Measurements from ENCODE around the gene SELENON. TPM values are rescaled to one million over a fixed set of nuclear protein-coding genes. Genes with fewer than 3 reads are reported as not detected.

The SELENON gene
- total RNA-seq, 1 experiment from 2014 or later = 40.6 TPM

GRCh38 chr1:25768999-25769398 lies 31.0 kb upstream of the SELENON start:
- no peak for TF ChIP-seq CTCF (IDR thresholded peaks at IDR 0.05; ENCODE audit: unreplicated experiment)
- intact Hi-C loops (cut with micrococcal nuclease; ENCODE audit: unreplicated experiment) = no loop called here
- CTCF ChIA-PET = no interaction called here
- Mint-ChIP-seq H3K9me3 (ENCODE audit: low read depth, unreplicated experiment) (no peaks in the 10 kb centered on the region), H3K4me3 (ENCODE audit: low read depth, unreplicated experiment) (no peak overlapping the region), H3K4me1 (ENCODE audit: low read depth, unreplicated experiment) (peaks cover 20% of the 10 kb centered on the region), H3K27ac (ENCODE audit: unreplicated experiment) (no peak overlapping the region), H3K36me3 (ENCODE audit: insufficient read depth, unreplicated experiment) (peaks cover 7% of the 10 kb centered on the region), H3K27me3 (ENCODE audit: unreplicated experiment) (peaks cover 47% of the 10 kb centered on the region)
- no TSS peak for BruUV-seq (replicated peaks)
- no peak for DNase-seq

- no peak for DNase-seq
- CTCF ChIA-PET = no interaction called here
- Mint-ChIP-seq H3K4me1 (ENCODE audit: low read depth, unreplicated experiment) (peaks cover 25% of the 10 kb centered on the region), H3K36me3 (ENCODE audit: insufficient read depth, unreplicated experiment) (peaks cover 7% of the 10 kb centered on the region), H3K27me3 (ENCODE audit: unreplicated experiment) (peaks cover 47% of the 10 kb centered on the region), H3K9me3 (ENCODE audit: low read depth, unreplicated experiment) (no peaks in the 10 kb centered on the region), H3K27ac (ENCODE audit: unreplicated experiment) (no peak overlapping the region), H3K4me3 (ENCODE audit: low read depth, unreplicated experiment) (no peak overlapping the region)
- no peak for TF ChIP-seq CTCF (IDR thresholded peaks at IDR 0.05; ENCODE audit: unreplicated experiment)
- no TSS peak for BruUV-seq (replicated peaks)
- intact Hi-C loops (cut with micrococcal nuclease; ENCODE audit: unreplicated experiment) = no loop called here
Observed at GRCh38 chr1:25769625-25770383, 30.2 kb upstream of the SELENON start.

- Mint-ChIP-seq H3K9me3 (ENCODE audit: low read depth, unreplicated experiment) (no peaks in the 10 kb centered on the region), H3K36me3 (ENCODE audit: insufficient read depth, unreplicated experiment) (peaks cover 7% of the 10 kb centered on the region), H3K4me3 (ENCODE audit: low read depth, unreplicated experiment) (no peak overlapping the region), H3K27ac (ENCODE audit: unreplicated experiment) (no peak overlapping the region), H3K4me1 (ENCODE audit: low read depth, unreplicated experiment) (peaks cover 33% of the 10 kb centered on the region), H3K27me3 (ENCODE audit: unreplicated experiment) (peaks cover 47% of the 10 kb centered on the region)
- TF ChIP-seq CTCF (IDR thresholded peaks at IDR 0.05; ENCODE audit: unreplicated experiment) = no peak
- BruUV-seq (replicated peaks) = no TSS peak
- intact Hi-C loops (cut with micrococcal nuclease; ENCODE audit: unreplicated experiment) = no loop called here
- no peak for DNase-seq
- CTCF ChIA-PET = no interaction called here
Observed at GRCh38 chr1:25770541-25771220, 29.3 kb upstream of the SELENON start.

- no peaks in the 10 kb centered on the region for H3K9me3 Mint-ChIP-seq (ENCODE audit: low read depth, unreplicated experiment)
- no TSS peak for BruUV-seq (replicated peaks)
- no peak for DNase-seq
- H3K27ac Mint-ChIP-seq (ENCODE audit: unreplicated experiment) = no peak overlapping the region
- CTCF ChIA-PET = no interaction called here
- peaks cover 7% of the 10 kb centered on the region for H3K36me3 Mint-ChIP-seq (ENCODE audit: insufficient read depth, unreplicated experiment)
- H3K4me1 Mint-ChIP-seq (ENCODE audit: low read depth, unreplicated experiment) = peaks cover 33% of the 10 kb centered on the region
- TF ChIP-seq CTCF (IDR thresholded peaks at IDR 0.05; ENCODE audit: unreplicated experiment) = no peak
- intact Hi-C loops (cut with micrococcal nuclease; ENCODE audit: unreplicated experiment) = no loop called here
- peaks cover 47% of the 10 kb centered on the region for H3K27me3 Mint-ChIP-seq (ENCODE audit: unreplicated experiment)
- H3K4me3 Mint-ChIP-seq (ENCODE audit: low read depth, unreplicated experiment) = no peak overlapping the region
Observed at GRCh38 chr1:25771221-25772114, 28.5 kb upstream of the SELENON start.

Measured in Calu3 (cell line).